Common myeloid progenitor, CD34-positive (primary cell): Measurements from ENCODE around the gene TRAPPC13. TPM values are rescaled to one million over a fixed set of nuclear protein-coding genes. Genes with fewer than 3 reads are reported as not detected.
"Not testable (repeated sequence)": the region's sequence is repeated elsewhere in the genome, so short reads cannot be mapped to it uniquely, and the experiment has no call there.

Experiments used
- CTCF ChIA-PET: fragments of 350-600 bp; sonication (Branson Sonifier 250); formaldehyde crosslinking; loops from one replicate; lab custom pipeline; 2021; ENCODE audit warnings: antibody characterized with exemption; lab: Charles Lee
- POLR2A ChIA-PET: fragments of 350-600 bp; sonication (Branson Sonifier 250); formaldehyde crosslinking; loops from one replicate; lab custom pipeline; 2021; ENCODE audit warnings: antibody characterized with exemption; lab: Charles Lee
- DNase-seq, 3 donors: peaks; one replicate each; pipeline versions ENCODE4 v3.0.0 to v3.0.0-alpha.2; 2013
- H3K27ac ChIP-seq, 2 experiments: 1 replicate in 1 of 2; 2 replicates in 1 of 2; pipeline ENCODE4 v1.7.0; 2013; ENCODE audit warnings: inconsistent platforms in 2 of 2, low read length in 2 of 2, mild to moderate bottlenecking in 2 of 2, low read depth in 1 of 2, moderate library complexity in 1 of 2; ENCODE audit not compliant: severe bottlenecking in 2 of 2, insufficient read depth in 1 of 2, poor library complexity in 1 of 2
- H3K27me3 ChIP-seq, 5 experiments: replicated peaks in 2 of 5; 1 replicate in 3 of 5; 2 replicates in 2 of 5; pipeline versions ENCODE4 v1.6.1 to v1.7.0; 2013; ENCODE audit warnings: low read length in 4 of 5, mild to moderate bottlenecking in 2 of 5, moderate library complexity in 2 of 5, inconsistent platforms in 1 of 5; ENCODE audit not compliant: insufficient read depth in 5 of 5, control insufficient read depth in 4 of 5
- H3K36me3 ChIP-seq, 4 experiments: 1 replicate in 2 of 4; 2 replicates in 2 of 4; pipeline versions ENCODE4 v1.6.1 to v1.7.0; 2013; ENCODE audit warnings: low read length in 3 of 4, control low read depth in 1 of 4, mild to moderate bottlenecking in 1 of 4; ENCODE audit not compliant: control insufficient read depth in 4 of 4, insufficient read depth in 4 of 4
- H3K4me1 ChIP-seq, 4 experiments: 1 replicate in 3 of 4; 2 replicates in 1 of 4; pipeline versions ENCODE4 v1.6.1 to v1.7.1; 2013; ENCODE audit warnings: low read length in 3 of 4, mild to moderate bottlenecking in 3 of 4, control low read depth in 1 of 4, inconsistent platforms in 1 of 4, moderate library complexity in 1 of 4; ENCODE audit not compliant: control insufficient read depth in 4 of 4, insufficient read depth in 4 of 4; ENCODE audit errors: control extremely low read depth in 1 of 4
- H3K4me3 ChIP-seq, 7 experiments: 1 replicate in 4 of 7; 2 replicates in 3 of 7; pipeline versions ENCODE4 v1.5.1 to v1.7.0; 2013; ENCODE audit warnings: mild to moderate bottlenecking in 7 of 7, low read length in 6 of 7, moderate library complexity in 6 of 7, inconsistent platforms in 2 of 7, low read depth in 2 of 7, control low read depth in 1 of 7; ENCODE audit not compliant: insufficient read depth in 4 of 7, control insufficient read depth in 1 of 7; ENCODE audit errors: extremely low read depth in 1 of 7
- H3K9me3 ChIP-seq, 5 experiments: 1 replicate in 4 of 5; 2 replicates in 1 of 5; pipeline versions ENCODE4 v1.6.1 to v1.7.1; 2013; ENCODE audit warnings: low read length in 4 of 5, mild to moderate bottlenecking in 2 of 5, inconsistent platforms in 1 of 5, low read depth in 1 of 5, moderate library complexity in 1 of 5; ENCODE audit not compliant: control insufficient read depth in 4 of 5, insufficient read depth in 2 of 5; ENCODE audit errors: control extremely low read depth in 1 of 5
- WGBS: methylation state at CpG from one replicate; pipeline ENCODE4 v1.1.5; 2013; ENCODE audit not compliant: insufficient coverage; 5-methylcytosine and 5-hydroxymethylcytosine counted together
- polyA plus RNA-seq: library from polyadenylated mRNA; unstranded; fragments of 120-200 nt; gene quantifications from one replicate; pipeline ENCODE4 v1.2.1, GENCODE V29; 2013

TRAPPC13 gene, protein sequence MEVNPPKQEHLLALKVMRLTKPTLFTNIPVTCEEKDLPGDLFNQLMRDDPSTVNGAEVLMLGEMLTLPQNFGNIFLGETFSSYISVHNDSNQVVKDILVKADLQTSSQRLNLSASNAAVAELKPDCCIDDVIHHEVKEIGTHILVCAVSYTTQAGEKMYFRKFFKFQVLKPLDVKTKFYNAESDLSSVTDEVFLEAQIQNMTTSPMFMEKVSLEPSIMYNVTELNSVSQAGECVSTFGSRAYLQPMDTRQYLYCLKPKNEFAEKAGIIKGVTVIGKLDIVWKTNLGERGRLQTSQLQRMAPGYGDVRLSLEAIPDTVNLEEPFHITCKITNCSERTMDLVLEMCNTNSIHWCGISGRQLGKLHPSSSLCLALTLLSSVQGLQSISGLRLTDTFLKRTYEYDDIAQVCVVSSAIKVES
- polyA plus RNA-seq, result 17.1 TPM

DNA sequence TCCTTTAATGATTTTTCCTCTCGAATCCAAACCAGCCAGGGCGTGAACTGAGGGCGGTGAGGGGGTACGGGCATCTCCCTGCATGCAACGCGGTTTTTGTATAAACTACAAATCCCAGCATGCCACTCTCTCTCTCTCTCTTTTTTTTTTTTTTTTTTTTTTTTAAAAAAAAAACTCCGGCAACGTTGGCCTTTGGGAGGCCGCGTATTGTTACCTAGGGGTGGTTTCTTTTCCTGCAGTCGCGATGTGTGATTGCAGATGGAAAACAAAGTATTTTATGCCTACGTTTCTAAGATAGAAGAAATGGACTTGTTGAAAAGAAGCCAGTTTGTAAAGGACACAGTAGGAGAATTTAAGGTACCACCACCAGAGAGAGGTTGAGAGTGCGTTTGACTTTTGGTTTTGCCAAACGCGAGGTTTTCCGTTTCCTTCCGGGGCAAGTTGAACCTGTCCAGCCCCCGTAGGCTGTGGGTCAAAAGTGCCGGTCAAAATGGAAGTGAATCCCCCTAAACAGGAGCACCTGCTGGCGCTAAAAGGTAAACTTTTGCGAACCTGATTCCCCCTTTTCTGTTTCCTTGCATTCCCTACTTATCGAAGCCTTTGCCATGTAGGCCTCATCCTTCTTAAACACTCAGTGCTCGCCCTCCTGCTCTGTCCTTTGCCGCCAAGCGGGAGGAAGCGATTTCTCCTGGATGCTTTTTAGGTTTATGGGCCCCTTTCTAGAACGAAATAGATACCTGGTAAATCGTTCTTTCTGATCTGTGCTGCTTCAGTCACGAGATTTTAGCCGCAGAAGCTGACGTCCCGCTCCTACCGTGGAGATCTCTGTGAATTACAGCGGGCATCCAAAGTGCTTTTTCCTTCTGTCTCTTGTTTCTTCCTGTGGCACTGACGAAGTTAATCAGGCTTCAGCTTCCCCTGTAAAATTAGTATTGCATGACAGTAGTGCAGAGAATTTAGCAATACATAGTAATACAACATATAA lies at the start of gene TRAPPC13, which contains the start of gene SHLD3:
Gene TRAPPC13 (plus strand): TSS at position 457 of the 985 bp plus-strand sequence. CDS start 34 bp downstream, at position 491.
Gene SHLD3 (plus strand): TSS at position 457 of the 985 bp plus-strand sequence. CDS start 4,561 bp downstream, outside the sequence.
- peak; percentile 92 to 96 (median 96) for DNase-seq
- ChIA-PET POLR2A (interaction anchor here (0.9 kb wide), 1 partner anchor 74 kb away, joined by 3 read pairs; no protein-coding TSS in a partner anchor), CTCF (interaction anchor here (1.3 kb wide), 1 partner anchor 17 kb away, joined by 3 read pairs; no protein-coding TSS in a partner anchor)
- 0% methylated on average over 26 of the region's 36 CpGs for WGBS
- Histone ChIP-seq H3K9me3 (no peaks in the 10 kb centered on the region), H3K4me3 (peak within 1 kb of the TSS; percentile 89 to 100 (median 98)), H3K4me1 (peaks cover 20 to 31% (median 25%) of the 10 kb centered on the region in 4 experiments), H3K27ac (peak within 1 kb of the TSS; percentile 88 to 93), H3K27me3 (no peaks in the 10 kb centered on the region), H3K36me3 (peaks cover 0 to 8% (median 3%) of the 10 kb centered on the region in 4 experiments)

DNA sequence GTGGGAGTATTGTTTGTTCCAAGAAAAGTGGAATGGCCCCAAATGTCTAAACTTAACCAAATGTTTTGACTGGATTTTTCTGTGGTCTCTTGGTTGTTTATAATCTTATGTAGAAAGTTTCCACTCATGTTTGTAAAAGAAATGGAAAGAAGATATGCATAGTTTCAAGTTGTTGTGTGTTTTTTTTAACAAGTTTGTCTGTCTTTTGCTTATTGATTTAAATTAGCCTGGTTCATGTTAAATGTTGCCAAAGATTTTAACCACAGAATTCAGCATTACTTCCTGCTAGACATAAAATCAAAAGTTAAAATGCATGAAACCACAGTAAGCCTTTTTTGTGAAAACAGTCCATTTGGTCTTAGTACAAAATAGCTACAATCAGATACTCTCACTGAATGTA lies 47.7 kb upstream of the TRAPPC13 start:
- ChIA-PET POLR2A (no interaction called here), CTCF (no interaction called here)
- Histone ChIP-seq H3K36me3 (peaks cover 13 to 50% (median 35%) of the 10 kb centered on the region in 4 experiments), H3K27ac (no peak overlapping the region), H3K4me3 (no peak overlapping the region), H3K9me3 (no peaks in the 10 kb centered on the region), H3K4me1 (no peaks in the 10 kb centered on the region), H3K27me3 (no peaks in the 10 kb centered on the region)
- DNase-seq, result no peak

DNA sequence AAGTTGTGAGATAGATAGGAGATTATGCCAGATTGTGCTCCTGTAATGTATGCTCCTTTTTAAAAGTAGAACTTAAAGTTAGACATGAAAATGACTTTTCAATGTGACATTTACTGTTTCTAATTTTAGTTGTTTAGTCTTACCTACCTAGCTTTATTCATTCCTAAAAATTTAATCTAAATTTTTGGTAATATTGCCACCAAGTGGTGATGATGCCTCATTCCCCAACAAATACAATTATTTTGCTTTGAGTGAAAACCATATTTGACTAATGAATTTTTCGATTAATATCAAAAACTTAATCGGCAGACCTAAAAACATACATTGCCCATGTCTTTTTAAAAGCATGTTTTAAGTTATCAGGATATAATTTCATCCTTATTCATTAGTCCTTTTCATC lies 36.1 kb upstream of the TRAPPC13 start:
- Histone ChIP-seq H3K27ac (no peak overlapping the region), H3K4me1 (no peaks in the 10 kb centered on the region), H3K27me3 (no peaks in the 10 kb centered on the region), H3K4me3 (no peak overlapping the region), H3K9me3 (no peaks in the 10 kb centered on the region), H3K36me3 (peaks cover 24 to 73% (median 52%) of the 10 kb centered on the region in 4 experiments)
- WGBS, result no CpG with 5 or more reads among the region's 2 CpGs
- CTCF ChIA-PET, result interaction anchor here (1.3 to 3.2 kb wide), 2 partner anchors 10 to 19 kb away, joined by 5 to 10 read pairs; no protein-coding TSS in a partner anchor
- DNase-seq, result peak in 1 of 3 donors; percentile 6
- POLR2A ChIA-PET, result no interaction called here

DNA sequence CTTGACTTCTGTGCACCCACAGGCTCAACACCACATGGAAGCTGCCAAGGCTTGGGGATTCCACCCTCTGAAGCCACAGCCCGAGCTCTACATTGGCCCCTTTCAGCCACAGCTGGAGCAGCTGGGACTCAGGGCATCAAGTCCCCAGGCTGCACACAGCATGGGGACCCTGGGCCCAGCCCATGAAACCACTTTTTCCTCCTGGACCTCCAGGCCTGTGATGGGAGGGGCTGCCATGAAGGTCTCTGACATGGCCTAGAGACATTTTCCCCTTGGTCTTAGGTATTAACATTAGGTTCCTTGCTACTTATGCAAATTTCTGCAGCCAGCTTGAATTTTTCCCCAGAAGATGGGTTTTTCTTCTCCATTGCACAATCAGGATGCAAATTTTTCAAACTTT lies 23.1 kb upstream of the TRAPPC13 start:
- CTCF ChIA-PET, H3K27ac ChIP-seq, POLR2A ChIA-PET, H3K4me3 ChIP-seq, DNase-seq, H3K4me1 ChIP-seq, H3K27me3 ChIP-seq: not testable (repeated sequence)
- no CpG with 5 or more reads among the region's 1 CpG for WGBS
- H3K36me3 ChIP-seq, result peaks cover 32 to 92% (median 44%) of the 10 kb centered on the region in 4 experiments
- peaks cover 1 to 25% (median 6%) of the 10 kb centered on the region in 5 experiments for H3K9me3 ChIP-seq

DNA sequence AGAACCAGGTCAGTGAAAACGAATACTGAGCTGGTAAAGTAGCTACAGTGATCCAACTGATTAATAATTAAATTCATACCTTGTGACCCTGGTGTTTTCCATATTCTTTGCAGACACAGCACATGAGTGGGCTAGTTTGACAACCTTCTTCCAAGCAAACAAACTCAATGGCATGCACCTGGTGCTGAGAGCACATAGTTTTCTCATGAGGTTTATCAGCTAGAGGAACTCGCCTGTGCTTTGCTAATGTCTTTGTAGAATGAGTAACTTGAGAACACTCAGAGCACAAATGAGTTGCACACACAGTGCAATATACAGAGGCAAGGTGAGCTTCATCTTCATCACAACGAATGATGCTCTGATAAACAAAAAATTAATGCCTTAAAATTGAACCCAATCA lies 13.3 kb upstream of the TRAPPC13 start:
- Histone ChIP-seq H3K27me3 (no peaks in the 10 kb centered on the region), H3K4me3 (no peak overlapping the region), H3K36me3 (peaks cover 24 to 80% (median 35%) of the 10 kb centered on the region in 4 experiments), H3K9me3 (no peaks in the 10 kb centered on the region), H3K4me1 (no peaks in the 10 kb centered on the region), H3K27ac (no peak overlapping the region)
- CTCF ChIA-PET, result interaction anchor here (1.4 kb wide), 1 partner anchor 20 kb away, joined by 3 read pairs; no protein-coding TSS in a partner anchor
- POLR2A ChIA-PET, result no interaction called here
- no peak for DNase-seq
- 100% methylated on average over 1 of the region's 3 CpGs for WGBS

DNA sequence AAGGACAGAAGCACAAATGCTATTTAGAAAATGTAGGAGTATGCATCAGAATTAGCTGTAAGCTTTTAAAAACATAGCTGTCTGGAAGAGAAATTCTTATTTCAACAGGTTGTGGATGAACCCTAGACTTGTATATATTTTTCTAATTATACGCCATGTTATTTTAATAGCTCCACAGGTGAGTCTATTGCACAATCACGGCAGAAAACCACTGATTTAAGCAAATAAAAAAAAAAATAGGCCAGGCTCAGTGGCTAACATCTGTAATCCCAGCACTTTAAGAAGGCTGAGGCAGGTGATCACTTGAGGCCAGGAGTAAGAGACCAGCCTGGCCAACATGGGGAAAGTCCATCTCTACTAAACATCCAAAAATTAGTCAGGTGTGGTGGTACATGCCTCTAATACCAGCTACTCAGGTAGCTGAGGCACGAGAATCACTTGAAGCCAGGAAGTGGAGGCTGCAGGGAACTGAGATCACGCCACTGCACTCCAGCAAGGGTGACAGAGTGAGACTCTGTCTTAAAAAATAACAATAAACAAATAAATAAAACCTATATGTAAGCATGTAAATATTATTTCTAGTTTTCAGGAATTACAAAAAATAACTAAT lies 12.4 kb upstream of the TRAPPC13 start:
- ChIA-PET CTCF (interaction anchor here (1.4 kb wide), 1 partner anchor 20 kb away, joined by 3 read pairs; no protein-coding TSS in a partner anchor), POLR2A (no interaction called here)
- Histone ChIP-seq H3K9me3 (no peaks in the 10 kb centered on the region), H3K36me3 (peaks cover 21 to 75% (median 30%) of the 10 kb centered on the region in 4 experiments), H3K4me1 (no peaks in the 10 kb centered on the region), H3K27ac (no peak overlapping the region), H3K4me3 (no peak overlapping the region), H3K27me3 (no peaks in the 10 kb centered on the region)
- WGBS, result 100% methylated on average over 1 of the region's 4 CpGs
- DNase-seq, result no peak
